HG03378 (cell line): ENCODE measurements around the gene INTS11.
"Not testable (repeated sequence)": the region's sequence is repeated elsewhere in the genome, so short reads cannot be mapped to it uniquely, and the experiment has no call there.

Source experiments
- ATAC-seq: cut with Tn5 transposase; IDR thresholded peaks from one replicate; pipeline ENCODE4 v1.9.1; 2021; ENCODE audit warnings: mild to moderate bottlenecking, moderate library complexity; ENCODE audit not compliant: unreplicated experiment

Gene INTS11

GRCh38 chr1:1331068-1331965 lies 6.9 kb upstream of the INTS11 start, which contains the start of gene TAS1R3:
Gene TAS1R3 (plus strand): TSS chr1:1331280. CDS start chr1:1331346, 66 bp downstream.
- ATAC-seq: no peak

- no peak for ATAC-seq
Measured at GRCh38 chr1:1330366-1331067, 6.1 kb upstream of the INTS11 start.

- ATAC-seq: no peak
Measured at GRCh38 chr1:1329304-1330210, 5.1 kb upstream of the INTS11 start.

GRCh38 chr1:1328254-1328653 lies 3.8 kb upstream of the INTS11 start:
- ATAC-seq: no peak

- ATAC-seq: no peak
Measured at GRCh38 chr1:1327291-1327690, 2.8 kb upstream of the INTS11 start.

GRCh38 chr1:1326075-1326605 lies 1.7 kb upstream of the INTS11 start:
- no peak for ATAC-seq

- ATAC-seq: no peak
Measured at GRCh38 chr1:1325288-1326074, 1.0 kb upstream of the INTS11 start.

- ATAC-seq: peak; percentile 21
Measured at GRCh38 chr1:1324084-1324523, 356 bp downstream of the INTS11 start.

- ATAC-seq: no peak
Measured at GRCh38 chr1:1322952-1323351, 1.5 kb downstream of the INTS11 start.

- ATAC-seq: no peak
Measured at GRCh38 chr1:1322418-1322817, 2.0 kb downstream of the INTS11 start.

GRCh38 chr1:1321477-1321876 lies 3.0 kb downstream of the INTS11 start:
- ATAC-seq: no peak

GRCh38 chr1:1320666-1321448 lies 3.6 kb downstream of the INTS11 start:
- ATAC-seq: no peak

GRCh38 chr1:1319646-1319941 lies 4.9 kb downstream of the INTS11 start:
- no peak for ATAC-seq

- no peak for ATAC-seq
Measured at GRCh38 chr1:1318777-1319645, 5.4 kb downstream of the INTS11 start.

GRCh38 chr1:1318131-1318652 lies 6.3 kb downstream of the INTS11 start:
- ATAC-seq: no peak

- no peak for ATAC-seq
Measured at GRCh38 chr1:1317420-1317819, 7.0 kb downstream of the INTS11 start.

- ATAC-seq: not testable (repeated sequence)
Measured at GRCh38 chr1:1316199-1316598, 8.3 kb downstream of the INTS11 start.

GRCh38 chr1:1315435-1315954 lies 9.0 kb downstream of the INTS11 start:
- ATAC-seq: no peak
